NCI-H526 (cell line): ENCODE results near the gene ANO10.
"Not testable (repeated sequence)": the region's sequence is repeated elsewhere in the genome, so short reads cannot be mapped to it uniquely, and the experiment has no call there.

ENCODE experiments used
- DNase-seq, 2 experiments: peaks; one replicate each; lab custom pipeline; 2025; lab: John Stamatoyannopoulos, UW

The ANO10 gene

DNA sequence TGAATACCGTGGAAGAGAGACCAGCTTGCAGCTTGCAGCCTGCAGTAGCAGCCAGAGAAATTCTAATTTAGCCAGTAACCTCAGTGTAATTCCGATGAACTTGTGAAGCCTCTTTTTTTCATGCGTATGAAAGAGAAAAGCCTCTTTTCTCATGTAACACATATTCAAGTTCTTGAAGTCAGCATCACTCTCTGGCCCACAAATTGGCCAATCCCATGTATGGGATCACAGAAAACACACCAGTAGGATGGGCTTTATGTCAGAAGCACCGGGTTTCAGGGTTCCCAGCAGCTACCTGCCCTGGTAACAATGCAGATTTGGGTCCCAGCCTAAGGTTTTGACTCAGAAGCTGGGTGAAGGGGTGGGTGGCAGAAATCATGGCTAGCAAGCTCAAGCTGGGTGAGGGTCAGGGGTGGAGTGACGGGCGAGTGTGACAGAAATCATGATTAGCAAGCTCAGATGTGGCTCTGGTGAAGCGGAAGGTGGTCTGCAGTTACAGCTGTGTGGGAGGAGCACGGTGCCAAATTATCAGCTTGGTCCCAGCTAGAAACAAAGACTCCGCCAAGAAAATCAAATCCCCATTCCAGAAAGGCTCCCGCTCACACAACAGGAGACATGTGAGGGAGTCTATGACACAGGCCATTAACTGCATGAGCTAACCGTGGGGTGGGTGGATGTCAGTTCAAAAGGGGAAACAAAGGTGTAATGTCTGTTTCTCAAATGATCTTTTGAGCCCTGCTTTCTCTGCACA, 248.8 kb downstream of the ANO10 start:
- DNase-seq = no peak

DNA sequence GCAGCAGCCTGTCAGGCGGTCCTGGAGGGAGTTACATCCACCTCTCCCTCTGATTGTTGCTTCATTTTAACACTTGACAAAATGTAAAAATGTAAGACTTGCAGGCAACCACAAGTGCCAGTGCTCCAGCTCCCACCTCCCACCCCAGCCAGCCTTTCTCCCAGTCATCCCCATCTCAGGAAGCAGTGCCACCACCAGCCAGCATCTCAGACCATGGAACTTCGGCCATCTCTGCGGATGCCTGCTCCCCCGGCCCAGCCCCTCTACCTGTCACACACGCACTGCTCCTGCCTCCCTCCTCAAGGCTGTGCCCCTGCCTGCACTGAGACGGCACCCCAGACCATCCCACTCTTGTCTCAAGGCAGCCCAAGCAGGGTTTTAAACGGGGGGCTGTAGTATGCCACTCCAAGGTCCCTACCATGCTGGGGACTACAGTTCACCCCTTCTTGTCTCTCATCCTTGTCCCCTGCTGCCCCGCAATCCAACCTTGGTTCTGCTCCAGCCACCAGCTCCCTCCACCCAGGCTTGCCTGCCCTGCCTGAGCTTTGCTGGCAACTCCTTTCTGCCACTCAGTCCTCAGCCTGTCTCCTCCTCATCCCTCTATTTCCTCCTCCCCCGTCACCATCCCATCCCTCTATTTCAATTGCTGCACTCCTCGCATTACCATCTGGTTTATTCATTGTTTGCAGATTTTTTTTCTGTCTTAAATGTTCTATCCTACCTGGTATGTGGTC, 249.6 kb downstream of the ANO10 start:
- no peak for DNase-seq

DNA sequence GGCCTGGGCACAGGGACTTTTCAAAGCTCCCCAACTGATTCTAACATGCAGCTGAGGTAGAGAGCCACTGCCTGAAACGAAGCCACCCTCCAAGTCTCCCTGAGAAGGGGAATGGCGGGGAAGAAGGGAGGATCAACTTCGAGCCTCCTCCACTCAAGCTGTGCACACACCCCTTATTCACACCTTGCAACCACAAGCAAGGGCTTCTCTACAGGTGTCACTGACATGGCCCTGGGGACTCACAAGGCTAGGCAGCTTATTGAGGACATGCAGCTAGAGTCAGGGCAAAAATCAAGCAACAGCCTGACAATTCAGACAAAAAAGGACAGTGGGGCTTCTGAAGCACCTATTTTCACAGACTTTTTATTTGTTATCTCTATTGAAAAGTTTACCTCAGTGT, 250.3 kb downstream of the ANO10 start:
- no peak for DNase-seq

DNA sequence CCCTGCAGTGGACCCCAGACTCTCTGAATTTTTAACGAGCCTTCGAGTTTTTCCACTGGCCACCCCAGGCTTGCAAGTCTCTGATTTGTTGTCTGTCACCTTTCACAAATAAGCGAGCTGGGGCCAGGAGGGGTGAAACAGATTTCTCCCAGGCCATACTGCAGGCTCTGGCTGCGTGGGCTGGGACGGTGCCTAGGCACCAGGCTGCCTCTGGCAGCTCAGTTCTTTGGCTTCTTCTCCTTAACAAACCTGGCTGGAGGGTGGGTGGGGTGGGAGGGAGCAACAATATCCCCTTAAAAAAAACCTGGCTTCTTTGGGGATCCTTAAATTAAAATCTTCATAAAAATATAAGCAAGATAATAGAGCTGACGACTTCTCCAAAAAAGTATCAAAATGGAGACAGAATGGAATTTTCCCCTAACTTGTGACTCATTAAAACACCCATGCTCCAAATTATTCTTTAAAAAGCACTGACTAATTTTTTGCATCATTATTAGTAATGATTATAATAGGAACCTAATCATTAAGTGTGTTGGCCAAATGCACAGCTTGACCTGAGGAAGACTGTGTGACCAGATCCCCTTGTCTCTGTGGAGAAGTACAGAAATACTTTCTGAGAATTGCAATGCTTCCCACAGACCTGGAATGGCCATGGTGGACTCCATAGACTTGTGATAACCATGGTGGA, 251.4 kb downstream of the ANO10 start:
- DNase-seq = no peak

DNA sequence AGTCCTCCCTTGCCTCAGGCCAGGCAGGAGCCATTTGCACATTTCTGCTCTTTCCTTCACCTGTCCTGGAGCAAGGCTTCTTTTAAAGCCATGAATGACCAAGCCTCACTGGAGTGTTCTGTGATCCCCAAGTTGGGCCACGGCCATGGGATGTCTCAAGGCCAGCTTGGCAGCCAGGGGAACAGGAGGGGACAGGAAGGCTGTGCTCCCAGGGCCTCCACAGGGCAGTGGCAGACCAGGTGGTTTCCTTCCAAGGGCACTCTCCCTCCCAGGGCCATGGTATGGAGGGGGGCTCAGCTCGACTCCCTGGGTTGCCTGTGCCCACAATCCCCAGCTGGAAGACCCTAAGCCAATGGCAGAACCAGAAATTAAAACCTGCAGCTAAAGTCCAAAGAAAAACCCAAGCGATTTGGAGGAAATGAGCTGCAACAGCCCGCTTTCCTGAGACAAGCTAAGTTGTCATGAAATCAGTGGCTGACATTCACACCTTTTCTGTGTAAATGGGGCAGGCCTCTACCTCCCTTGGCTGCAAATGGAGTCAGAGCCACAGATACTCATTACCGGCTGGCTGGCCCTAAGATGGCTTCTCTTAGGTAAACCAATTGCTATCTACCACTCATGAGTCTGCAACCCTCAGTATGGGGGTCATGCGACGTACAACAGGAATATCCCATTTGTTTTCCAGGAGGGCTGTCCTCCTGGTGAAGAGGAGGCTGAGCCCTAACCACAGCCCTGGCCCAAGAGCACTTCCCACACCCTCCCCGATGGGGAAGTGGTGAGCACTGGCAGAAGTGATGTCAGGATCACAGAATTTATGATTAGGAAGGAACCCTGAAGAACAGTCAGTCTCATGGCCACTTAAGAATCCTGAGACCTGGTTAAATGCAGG, 252.2 kb downstream of the ANO10 start:
- DNase-seq = no peak

DNA sequence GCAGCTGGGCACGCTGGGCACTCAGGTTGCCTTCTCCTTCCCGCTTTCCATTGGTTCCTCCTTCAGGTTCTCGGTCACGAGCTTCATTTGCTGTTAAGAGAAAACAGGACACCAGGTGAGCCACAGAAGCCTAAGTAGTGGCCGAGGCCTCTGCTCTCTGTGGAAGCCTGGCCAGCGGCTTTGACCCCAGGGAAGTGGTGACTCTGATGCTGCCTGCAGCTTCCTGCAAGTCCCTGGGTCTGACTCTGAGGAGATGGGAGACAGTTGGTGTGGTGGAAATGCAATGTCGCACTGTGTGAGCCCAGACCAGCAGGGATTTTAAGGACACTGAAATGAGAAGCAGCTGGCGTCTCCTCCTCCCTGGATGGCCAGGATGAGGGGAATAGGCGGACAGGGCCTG, 254.9 kb downstream of the ANO10 start:
- DNase-seq = no peak

DNA sequence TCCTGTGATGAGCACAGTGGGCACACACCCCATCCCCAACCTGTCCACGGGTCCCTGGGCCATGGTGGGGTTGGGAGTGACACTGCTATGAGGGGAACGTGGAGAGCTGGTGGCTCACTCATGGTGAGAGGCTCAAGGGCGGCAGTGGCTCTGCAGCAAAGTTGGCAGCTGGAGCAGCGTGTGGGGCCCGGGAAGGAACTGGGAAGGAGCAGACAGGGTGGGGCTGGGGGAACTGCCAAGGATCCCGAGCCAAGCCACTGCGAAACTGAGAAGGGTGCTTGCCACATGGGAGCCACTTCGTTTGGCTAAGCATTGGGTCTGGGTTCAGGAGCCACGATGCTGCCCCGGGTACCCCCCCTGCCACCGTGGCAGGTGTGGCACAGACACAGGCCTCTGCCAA, 255.3 kb downstream of the ANO10 start:
- DNase-seq = no peak

DNA sequence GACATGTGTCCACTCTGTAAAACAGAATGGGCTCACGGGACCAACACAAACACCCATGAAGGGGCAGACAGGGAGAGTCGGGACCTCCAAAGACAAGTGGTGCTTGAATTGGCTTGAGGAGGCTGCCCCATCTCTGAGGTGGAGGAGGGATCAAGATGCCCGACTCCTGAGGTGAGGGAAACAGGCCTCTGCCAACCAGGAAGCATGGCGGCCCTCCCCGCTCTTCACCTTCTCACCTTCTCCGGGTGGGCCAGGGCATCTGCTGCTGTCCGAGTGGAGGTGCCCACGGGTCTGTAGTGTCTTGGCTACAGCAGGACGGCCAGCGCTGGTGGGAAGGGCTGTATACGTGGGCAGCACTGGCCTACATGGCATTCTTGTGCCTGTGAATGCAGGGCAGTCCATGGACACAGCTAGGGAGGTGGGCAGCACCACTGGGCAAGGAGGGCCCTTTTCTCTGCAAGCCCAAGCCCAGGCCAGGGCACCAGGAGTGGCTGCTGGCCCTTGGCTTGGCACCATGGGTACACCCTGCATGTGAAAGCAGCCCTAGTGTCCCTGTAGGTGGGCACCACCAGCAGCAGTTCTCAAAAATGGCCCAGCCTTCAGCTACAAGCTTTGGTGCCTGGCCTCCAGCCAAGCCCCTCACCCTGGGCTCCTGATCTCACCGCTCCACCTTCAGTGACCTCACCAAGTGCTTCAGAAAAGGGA, 256.1 kb downstream of the ANO10 start:
- no peak for DNase-seq

DNA sequence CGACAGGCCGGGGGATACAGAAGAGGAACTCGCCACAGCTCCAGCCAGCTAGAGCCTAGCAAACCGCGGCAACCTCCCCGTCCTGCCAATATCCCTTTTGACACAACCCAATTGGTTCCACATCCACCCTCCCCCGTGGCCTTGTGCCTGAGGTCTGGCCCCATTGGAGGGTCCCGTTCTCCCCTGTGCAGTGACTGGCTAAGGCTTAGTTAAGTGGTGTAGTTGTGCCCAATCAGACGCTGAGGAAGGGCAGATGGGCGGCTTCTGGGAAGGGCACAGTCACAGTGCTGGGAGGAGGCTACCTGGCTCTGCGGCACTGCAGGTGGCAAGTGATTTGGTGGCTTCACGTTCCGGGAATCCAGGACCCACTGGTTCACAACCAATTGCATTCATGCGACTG, 256.9 kb downstream of the ANO10 start:
- DNase-seq = no peak

DNA sequence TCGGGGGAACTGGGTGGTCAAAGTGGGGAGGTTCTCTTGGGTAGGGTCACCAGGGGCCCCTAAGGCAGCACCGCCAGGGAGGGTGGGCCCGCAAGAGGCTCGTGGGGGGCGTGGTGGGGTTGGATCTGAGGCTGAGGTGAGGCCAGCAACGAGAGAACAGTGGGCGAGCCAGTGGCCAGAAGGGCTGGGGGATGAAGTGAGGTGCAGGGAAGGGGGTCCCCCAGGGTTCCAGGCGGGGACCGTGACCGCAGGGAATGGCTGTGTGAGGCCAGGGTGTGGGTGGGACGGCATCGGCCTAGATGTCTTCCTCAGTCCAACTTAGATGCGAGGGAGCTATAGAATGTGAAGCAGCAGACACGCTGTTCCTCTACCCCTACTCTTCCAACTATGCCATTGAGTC, 257.3 kb downstream of the ANO10 start:
- DNase-seq = no peak

DNA sequence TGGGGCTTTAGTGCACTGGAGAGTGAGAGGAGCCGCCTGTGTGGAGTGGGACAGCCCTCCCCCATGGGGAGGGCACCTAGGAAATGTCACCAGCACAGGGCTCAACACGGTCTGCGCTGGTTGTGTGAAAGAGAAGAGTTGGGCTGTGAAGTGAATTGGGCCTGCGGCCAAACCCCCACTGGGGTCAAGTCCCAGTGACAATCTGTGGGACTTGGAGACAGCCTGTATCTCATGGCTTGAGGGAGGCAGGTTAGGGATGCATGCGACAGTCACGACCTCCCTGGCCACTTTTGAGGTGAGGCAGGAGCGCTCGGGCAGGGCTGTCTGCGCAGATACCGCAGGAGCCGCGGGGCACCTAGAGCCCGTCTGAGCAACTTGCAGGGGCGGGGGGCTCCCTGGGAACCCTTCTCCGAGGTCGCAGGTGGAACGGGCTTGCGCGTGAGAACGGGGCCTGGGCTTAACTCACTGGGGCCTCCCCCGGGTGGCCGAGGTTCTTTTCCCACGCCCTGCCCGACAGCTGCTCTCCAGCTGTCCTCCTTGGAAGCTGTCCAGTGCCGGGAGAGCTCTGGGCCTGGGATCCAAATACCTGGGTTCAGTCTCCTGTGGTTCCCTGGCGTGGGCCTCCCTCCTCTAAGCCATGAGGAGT, 258.1 kb downstream of the ANO10 start:
- no peak for DNase-seq

DNA sequence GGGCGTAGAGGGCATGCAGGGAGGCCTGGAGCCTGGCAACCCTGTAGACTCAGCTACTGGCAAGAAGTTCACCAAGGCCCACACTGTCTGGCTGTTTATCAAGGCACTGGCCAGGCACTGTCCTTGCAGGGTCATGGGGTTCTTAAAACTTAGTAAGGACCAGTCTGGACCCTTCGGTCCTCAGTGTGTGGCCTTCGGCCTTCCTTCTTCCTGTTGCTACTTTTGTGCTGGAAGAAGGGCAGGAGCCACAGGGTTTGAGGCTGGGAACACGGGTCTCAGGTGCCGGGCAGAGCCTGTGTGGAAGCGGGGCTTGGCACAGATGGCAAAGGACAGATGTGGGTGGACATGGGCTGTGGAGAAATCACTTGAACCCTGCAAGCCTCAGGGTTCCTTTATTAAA, 258.9 kb downstream of the ANO10 start:
- no peak for DNase-seq

DNA sequence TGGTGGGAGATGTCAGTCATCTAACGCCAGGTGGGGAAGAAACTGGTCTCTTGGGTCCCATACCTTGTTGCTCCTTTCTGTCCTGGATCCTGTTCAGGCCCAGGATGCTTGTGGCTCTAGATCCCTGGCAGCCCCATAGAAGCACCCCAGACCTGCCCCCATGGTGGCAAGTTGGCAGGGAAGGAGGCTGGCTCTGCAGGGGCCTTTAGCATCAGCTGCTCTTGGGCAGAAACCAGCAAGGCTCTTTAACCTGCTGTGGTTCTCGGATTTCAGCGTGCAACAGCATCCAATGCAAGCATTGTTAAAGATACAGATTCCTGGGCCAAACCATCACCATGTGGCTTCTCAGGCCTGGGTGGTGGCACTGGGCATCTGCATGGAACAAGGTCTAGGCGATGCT, 259.6 kb downstream of the ANO10 start:
- DNase-seq = no peak

DNA sequence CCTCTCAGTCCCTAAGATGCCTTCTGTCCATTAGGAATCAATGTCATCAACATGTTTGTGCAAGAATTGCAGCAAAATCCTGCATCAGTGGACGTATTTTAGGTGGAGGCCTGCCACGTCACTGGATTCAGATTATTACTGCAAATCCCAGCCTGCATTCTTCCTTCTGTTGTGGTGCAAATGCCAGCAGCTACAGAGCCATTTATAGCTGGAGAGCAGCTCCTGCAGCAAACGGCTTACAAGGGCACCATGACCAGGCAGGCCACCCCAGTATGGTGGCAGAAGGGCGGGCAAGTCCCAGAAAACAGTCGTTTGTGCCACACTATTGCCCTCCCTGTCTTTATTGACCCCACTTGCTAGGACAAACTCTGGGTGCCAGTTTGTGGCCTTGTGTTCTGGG, 260.7 kb downstream of the ANO10 start:
- DNase-seq = no peak

DNA sequence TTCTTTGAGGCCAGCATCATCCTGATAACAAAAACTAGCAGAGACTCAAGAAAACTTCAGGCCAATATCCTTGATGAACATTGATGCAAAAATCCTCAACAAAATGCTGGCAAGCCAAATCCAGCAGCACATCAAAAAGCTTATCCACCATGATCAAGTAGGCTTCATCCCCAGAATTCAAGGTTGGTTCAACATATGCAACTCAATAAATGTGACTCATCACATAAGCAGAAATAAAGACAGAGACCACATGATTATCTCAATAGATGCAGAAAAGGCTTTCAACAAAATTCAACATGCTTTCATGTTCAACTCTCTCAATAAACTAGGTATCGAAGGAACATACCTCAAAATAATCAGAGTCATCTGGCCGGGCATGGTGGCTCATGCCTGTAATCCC, 265.8 kb downstream of the ANO10 start:
- not testable (repeated sequence) for DNase-seq

DNA sequence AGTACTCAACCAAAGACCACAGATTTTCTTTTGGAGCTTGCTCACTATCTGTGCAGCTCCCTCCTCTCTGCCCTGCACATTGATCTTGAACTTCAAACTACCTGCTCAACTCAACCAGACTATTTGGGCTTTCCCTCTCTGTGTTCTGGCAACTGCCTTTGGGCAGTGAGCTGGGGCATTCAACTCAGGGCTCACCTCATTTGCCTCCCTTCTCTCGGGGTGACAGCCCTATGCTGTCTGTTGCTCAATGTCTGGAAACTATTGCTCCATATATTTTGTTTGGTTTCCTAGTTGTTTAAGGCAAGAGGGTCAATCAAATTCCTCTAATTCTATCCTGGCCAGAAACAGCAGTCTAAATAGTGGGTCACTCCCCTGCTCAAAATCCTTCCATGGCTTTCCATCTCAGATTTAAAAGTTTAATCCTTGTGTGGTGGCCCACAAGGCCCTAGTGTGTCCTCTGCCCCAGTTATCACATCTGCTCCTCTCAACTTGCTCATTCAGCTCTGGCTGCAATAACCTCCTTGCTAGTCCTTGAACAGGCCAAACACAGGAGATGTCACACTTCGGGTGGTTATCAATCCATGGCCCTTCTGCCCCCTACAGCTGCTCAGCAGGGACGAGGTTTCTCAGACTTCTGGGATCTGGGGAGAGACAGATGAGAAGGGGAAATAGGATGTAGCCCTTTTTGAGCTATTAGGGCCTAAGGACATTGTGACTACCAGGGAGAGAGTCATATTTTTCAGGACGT, 267.7 kb downstream of the ANO10 start:
- no peak for DNase-seq

DNA sequence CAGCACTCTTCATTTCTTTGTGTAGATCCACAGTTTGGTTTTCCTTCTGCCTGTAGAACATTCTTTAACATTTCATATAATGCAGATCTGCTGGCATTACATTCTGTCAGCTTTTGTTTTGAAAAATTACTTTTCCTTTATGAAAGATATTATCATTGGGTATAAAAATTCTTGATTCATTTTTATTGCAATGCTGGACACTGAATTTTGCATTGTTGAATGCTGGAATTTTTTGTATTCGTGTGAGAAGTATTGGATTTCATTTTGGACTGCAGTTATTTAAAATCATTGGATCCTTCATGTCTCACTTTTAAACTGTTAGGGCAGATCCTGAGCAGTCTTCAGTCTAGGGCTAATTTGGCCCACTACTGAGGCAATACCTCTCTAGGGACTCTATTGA, 268.4 kb downstream of the ANO10 start:
- no peak for DNase-seq

DNA sequence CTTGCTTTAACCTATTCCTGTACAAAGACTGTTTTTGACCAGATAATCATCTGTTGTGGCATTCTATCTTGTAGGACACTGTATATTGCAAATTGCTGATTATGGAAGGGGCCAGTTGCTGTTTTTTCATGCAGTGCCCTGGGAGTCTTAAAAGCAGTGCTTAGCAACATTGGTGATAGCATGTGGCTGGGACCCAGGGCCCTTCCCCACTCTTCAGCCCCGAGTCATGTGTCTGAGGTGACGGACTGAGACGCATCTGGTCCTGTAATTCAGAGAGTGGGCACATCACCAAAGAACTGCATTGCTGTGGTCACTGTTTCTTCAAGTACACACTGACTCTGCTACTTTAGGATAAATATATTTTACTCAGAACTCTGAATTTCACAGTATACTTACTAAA, 272.1 kb downstream of the ANO10 start:
- DNase-seq = no peak

DNA sequence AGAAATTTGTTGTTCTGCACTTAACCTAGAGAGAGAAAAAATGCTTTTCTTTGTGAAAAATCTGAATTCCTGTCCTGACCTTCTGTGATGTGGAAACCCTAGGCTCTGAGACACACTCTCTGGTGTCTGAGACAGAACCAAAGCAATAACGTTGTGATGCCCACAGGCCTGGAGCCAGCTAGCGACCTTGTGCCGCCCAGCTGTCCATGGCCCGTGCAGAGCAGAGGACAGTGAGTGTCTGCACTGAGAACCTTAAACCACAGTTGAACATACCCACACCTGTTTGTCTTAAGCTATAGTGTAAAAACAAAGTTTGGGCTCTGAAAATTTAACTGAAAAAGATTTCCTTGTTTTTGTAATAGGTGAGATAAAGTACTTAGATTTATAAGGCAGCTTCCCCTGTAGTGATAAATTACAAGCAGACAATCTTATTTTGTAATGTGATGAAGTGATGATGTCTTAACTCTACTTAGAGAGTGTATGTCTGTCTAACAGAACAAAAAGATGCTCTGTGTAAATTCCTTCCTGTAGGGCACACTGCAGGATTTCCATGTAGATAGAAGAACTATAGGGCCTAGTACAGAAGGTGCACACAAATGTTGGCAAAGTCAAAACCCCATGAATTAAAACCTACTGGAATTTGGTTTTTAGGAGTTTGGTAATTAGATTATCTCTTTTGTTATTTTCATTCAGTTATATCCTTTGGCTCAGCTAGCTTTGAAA, 272.8 kb downstream of the ANO10 start:
- DNase-seq = no peak

DNA sequence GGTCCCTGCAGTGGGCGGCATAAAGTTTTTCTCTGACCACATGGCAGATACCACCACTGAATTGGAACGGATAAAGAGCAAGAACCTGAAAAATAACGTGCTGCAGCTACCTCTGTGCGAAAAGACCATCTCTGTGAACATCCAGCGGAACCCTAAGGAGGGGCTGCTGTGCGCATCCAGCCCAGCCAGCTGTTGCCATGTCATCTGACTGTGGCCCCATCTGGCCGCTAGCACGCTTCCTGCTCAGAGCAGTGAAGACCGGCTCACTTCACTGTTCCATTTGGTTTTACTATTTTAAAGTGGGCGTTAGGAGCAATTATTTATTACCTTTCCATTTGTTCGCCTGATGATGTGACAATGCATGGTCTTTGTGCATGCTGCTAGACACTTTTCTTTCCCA, 273.5 kb downstream of the ANO10 start:
- no peak for DNase-seq
